B cell (primary cell): ENCODE data around the gene TMEM255B.

Experiments
- EZH2 ChIP-seq: IDR thresholded peaks from 2 replicates; pipeline ENCODE4 v1.6.1; 2012; ENCODE audit warnings: borderline replicate concordance, low read depth, mild to moderate bottlenecking, moderate library complexity, low read length; ENCODE audit not compliant: insufficient read depth, poor library complexity, severe bottlenecking
- TF ChIP-seq, protein P1 (sequence below): fragments of 200-600 bp; IDR thresholded peaks from one replicate; pipeline ENCODE4 v1.8.0; 2022; ENCODE audit warnings: antibody characterized with exemption, mild to moderate bottlenecking

DNA sequence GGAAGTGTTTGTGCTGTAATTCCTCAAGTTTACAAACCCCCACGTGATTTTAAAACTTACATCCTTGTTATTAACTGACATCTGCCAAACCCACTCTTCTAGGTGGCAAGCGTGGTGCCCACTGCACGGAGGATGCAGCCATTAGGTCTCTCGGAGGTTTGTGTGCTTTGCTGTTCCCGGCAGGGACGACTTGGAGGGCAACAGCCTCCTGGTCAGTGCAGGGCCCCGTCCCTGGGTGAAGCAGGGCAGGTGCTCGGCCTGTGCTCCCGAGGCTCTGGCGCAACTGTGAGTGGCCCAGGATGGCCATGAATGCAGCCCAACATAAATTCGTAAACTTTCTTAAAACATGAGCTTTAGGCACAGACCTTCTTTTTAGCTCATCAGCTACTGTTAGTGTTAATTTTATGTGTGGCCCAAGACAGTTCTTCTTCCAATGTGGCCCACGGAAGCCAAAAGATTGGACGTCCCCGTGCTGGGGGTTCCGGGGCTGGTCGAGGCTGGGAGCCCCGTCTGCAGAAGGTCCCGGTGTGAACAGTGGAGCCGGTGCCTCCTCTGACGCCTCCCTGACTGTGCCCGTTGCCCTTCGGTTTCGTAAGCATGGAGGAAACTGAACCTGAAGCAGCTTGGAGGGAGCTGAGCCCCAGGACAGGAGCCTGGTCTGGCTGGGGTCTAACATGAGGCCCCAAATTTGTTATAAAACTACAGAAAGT, 93.0 kb downstream of the TMEM255B start:
- TF ChIP-seq, protein P1, sequence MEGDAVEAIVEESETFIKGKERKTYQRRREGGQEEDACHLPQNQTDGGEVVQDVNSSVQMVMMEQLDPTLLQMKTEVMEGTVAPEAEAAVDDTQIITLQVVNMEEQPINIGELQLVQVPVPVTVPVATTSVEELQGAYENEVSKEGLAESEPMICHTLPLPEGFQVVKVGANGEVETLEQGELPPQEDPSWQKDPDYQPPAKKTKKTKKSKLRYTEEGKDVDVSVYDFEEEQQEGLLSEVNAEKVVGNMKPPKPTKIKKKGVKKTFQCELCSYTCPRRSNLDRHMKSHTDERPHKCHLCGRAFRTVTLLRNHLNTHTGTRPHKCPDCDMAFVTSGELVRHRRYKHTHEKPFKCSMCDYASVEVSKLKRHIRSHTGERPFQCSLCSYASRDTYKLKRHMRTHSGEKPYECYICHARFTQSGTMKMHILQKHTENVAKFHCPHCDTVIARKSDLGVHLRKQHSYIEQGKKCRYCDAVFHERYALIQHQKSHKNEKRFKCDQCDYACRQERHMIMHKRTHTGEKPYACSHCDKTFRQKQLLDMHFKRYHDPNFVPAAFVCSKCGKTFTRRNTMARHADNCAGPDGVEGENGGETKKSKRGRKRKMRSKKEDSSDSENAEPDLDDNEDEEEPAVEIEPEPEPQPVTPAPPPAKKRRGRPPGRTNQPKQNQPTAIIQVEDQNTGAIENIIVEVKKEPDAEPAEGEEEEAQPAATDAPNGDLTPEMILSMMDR: no peak
- no peak for TF ChIP-seq EZH2
